SK-N-SH (cell line): ENCODE measurements around the gene AKAP12.

Experiments used
- CTCF ChIP-seq: fragments of 200-600 bp; sonication (generic); IDR thresholded peaks from 2 replicates; pipeline ENCODE4 v1.6.1; 2017; ENCODE audit warnings: antibody characterized with exemption, mild to moderate bottlenecking, moderate library complexity
- FOXM1 ChIP-seq: IDR thresholded peaks from 2 replicates; pipeline ENCODE4 v1.4.0; 2012; ENCODE audit warnings: low read depth, mild to moderate bottlenecking
- REST ChIP-seq: IDR thresholded peaks from 2 replicates; pipeline ENCODE4 v1.6.1; 2012; ENCODE audit warnings: mild to moderate bottlenecking, low read depth, low read length, moderate library complexity
- RXRA ChIP-seq: IDR thresholded peaks from 2 replicates; pipeline ENCODE4 v1.4.0; 2012; ENCODE audit warnings: low read depth, mild to moderate bottlenecking, borderline replicate concordance
- YY1 ChIP-seq: IDR thresholded peaks from 2 replicates; pipeline ENCODE4 v1.4.0; 2012; ENCODE audit warnings: low read depth, mild to moderate bottlenecking

GRCh38 chr6:151207674-151208073, 32.1 kb upstream of the AKAP12 start:
- no peak for TF ChIP-seq YY1
- no peak for TF ChIP-seq CTCF
- TF ChIP-seq RXRA = no peak
- TF ChIP-seq REST = no peak
- TF ChIP-seq FOXM1 = no peak
